GM12864 (cell line): Measurements from ENCODE around the gene EYA2.

Experiments
- DNase-seq: peaks from one replicate; pipeline ENCODE4 v3.0.0-alpha.2; 2011; ENCODE audit warnings: low read depth
- H3K4me3 ChIP-seq: 2 replicates; pipeline ENCODE4 v1.5.1; 2011; ENCODE audit warnings: mild to moderate bottlenecking, low read depth, low read length, control low read depth
- TF ChIP-seq, protein P1 (sequence below): IDR thresholded peaks from 2 replicates; pipeline ENCODE4 v1.5.1; 2011; ENCODE audit warnings: low read depth, mild to moderate bottlenecking, moderate library complexity, low read length, control low read depth, inconsistent platforms; ENCODE audit errors: missing control alignments

The EYA2 gene

DNA sequence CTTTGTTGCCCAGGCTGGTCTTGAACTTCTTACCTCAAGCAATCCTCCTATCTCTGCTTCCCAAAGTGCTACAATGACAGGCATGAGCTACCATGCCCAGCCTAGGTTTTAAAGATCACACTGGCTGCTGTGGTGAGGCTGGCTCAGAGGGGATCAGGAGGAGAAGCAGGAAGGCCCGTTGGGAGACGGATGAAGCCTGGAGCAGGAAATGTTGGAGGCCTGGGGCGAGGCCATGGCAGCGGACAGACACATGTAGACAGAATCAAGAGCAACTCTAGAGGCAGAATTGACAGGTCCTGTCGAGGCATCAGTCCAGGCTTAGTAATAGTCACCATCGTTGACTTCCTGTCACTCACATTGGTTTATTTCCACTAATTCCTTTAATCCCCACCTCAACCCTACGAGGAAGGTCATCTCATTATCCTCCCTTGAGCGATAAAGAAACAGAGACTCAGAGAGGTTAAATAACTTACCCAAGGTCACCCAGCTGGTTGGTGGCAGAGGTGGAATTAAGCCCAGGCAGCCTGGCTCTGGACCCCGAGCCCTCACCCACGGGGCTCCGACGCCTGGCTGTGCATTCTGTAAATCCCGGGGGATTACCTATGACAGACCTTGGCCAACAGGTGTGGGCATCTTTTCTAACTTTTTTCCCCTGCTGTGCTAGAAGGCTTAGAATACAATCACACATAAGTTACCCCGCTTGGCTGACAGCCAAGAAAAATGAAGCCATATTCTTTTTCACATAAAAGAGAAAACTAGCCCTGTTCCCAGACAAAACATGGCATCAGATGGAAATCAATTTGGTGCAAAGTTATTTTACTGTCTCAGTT lies 113.4 kb downstream of the EYA2 start:
- DNase-seq: no peak
- TF ChIP-seq, protein P1, sequence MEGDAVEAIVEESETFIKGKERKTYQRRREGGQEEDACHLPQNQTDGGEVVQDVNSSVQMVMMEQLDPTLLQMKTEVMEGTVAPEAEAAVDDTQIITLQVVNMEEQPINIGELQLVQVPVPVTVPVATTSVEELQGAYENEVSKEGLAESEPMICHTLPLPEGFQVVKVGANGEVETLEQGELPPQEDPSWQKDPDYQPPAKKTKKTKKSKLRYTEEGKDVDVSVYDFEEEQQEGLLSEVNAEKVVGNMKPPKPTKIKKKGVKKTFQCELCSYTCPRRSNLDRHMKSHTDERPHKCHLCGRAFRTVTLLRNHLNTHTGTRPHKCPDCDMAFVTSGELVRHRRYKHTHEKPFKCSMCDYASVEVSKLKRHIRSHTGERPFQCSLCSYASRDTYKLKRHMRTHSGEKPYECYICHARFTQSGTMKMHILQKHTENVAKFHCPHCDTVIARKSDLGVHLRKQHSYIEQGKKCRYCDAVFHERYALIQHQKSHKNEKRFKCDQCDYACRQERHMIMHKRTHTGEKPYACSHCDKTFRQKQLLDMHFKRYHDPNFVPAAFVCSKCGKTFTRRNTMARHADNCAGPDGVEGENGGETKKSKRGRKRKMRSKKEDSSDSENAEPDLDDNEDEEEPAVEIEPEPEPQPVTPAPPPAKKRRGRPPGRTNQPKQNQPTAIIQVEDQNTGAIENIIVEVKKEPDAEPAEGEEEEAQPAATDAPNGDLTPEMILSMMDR: no peak
- H3K4me3 ChIP-seq: no peak overlapping the region

DNA sequence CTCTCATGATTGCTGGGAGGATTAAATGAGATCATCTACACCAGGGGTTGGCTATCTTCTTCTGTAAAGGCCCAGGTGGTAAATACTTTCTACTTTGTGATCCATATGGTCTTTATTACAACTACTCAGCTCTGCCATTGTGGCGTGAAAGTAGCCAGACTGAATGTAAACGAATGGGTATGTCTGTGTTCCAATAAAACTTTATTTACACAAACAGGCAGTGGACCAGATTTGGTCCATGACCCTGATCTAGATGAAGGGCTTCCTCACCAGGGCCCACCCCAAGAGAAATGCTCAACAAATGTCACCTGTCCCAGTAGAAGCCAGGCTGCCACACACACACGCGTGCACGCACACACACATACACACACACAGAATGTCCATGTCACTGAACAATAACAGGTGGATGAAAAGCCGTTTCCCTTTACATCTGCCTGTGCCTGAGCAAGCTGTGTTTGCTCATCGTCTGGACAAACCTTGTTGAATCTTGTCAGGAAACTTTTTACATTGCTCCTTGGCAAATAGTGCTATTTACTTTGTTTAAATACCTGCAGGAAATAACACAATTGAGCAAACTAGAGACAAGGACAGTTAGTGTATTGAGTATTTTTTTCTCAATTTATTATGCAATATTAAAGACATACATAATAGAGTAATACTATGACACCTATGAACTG lies 114.3 kb downstream of the EYA2 start:
- DNase-seq: no peak
- TF ChIP-seq, protein P1: no peak
- H3K4me3 ChIP-seq: no peak overlapping the region

DNA sequence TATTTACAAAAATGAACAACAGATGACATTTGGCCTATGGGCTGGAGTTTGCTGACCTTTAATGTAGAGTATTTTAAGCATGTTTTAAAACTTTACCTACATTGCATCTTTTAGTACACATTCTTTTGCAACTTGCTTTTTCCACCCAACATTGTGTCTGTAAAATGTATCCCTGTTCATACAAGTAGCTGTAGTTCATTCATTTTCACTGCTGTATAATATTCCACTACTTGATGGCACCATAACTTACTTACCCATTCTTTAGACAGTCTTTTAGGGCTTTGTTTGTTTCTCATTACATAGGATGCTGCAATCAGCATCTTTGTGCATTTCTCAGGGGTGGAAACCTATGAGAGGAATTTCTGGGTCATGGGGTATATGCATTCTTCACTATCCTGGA lies 115.1 kb downstream of the EYA2 start:
- TF ChIP-seq, protein P1: no peak
- H3K4me3 ChIP-seq: no peak overlapping the region
- DNase-seq: no peak

DNA sequence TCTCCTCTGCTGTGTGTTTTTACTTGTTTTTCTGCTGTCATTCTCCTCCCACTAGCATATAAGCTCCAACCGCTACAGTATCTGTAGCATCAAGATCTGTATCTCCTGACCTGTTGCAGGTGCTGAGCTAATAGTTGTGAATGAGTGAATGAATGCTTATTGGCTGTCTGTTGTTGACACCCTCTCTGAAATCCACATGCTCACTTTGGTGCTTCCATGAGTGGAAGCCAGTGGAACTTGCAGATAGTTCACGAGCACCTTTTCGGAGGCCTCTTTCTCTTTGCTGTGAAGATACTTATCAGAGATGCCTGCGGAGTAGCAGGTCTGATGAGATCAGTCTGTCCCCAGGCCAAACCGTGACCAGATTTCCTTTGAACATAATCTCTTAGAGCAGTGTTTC lies 117.3 kb downstream of the EYA2 start:
- TF ChIP-seq, protein P1: no peak
- no peak overlapping the region for H3K4me3 ChIP-seq
- DNase-seq: no peak

DNA sequence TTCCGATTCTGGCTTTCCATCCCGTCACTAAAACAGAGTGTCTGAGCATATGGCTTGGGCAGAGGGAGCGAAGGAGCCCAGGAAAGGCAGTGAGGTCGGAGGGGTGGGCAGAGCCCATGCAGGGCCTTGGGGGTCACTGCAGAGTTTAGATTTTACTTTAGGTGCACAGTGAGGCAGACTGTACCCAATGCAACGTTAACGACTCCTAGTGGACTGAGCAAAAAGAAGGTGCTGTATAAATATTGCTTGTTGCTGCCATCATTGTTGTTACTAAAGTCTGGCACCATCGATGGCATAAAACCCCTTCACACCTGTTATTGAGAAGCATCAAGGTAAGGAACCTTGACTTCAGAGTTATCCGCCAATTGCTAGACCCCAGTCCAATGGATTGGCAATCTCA lies 119.0 kb downstream of the EYA2 start:
- TF ChIP-seq, protein P1: peak; percentile 14
- DNase-seq: no peak
- no peak overlapping the region for H3K4me3 ChIP-seq

DNA sequence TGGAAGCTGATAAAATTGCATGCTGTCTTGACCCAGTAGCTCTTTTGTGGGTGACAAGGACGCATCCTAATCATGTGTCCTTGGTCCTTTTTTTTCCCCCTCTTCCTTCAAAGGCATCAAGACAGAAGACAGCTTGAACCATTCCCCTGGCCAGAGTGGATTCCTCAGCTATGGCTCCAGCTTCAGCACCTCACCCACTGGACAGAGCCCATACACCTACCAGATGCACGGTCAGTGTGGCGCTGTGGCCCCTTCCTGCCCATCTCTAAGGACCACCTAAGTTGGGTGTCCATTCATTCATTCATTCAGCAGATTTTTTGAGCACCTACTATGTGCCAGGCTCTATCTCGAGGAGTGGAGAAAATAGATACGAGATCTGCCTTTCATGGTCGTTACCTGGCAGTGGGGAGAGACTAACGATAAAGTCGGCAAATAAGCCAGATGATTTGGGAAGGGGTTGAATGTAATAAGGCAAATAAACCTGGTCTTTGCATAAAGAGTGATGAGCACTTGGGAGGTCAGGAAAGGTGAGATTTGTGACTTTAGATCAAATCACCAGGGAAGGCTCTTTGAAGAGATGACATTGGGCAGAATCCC lies 121.5 kb downstream of the EYA2 start:
- TF ChIP-seq, protein P1: no peak
- no peak for DNase-seq
- no peak overlapping the region for H3K4me3 ChIP-seq
